ENCODE measurements around the gene SOX6.

SOX6 gene

GRCh38 chr11:16193897-16194381, 162.4 kb downstream of the SOX6 start:
- no peaks in the 10 kb centered on the region for H3K9me3 ChIP-seq (ENCODE audit: control insufficient read depth, insufficient read depth, low read length)
- peaks cover 10% of the 10 kb centered on the region; the same call in 1 of the 2 replicates for H3K4me1 ChIP-seq (ENCODE audit: insufficient read depth, low read length)
- no peak overlapping the region for H3K9ac ChIP-seq (ENCODE audit: low read depth, low read length)
- no peaks in the 10 kb centered on the region for H3K36me3 ChIP-seq (ENCODE audit: insufficient read depth, low read length)

- Histone ChIP-seq H3K9ac (ENCODE audit: low read depth, low read length) (no peak overlapping the region), H3K9me3 (ENCODE audit: control insufficient read depth, insufficient read depth, low read length) (no peaks in the 10 kb centered on the region), H3K4me1 (ENCODE audit: insufficient read depth, low read length) (peaks cover 10% of the 10 kb centered on the region; the same call in 1 of the 2 replicates), H3K36me3 (ENCODE audit: insufficient read depth, low read length) (no peaks in the 10 kb centered on the region)
Measured at GRCh38 chr11:16191868-16192240, 164.5 kb downstream of the SOX6 start.

- H3K4me1 ChIP-seq (ENCODE audit: insufficient read depth, low read length): peaks cover 10% of the 10 kb centered on the region; the same call in 1 of the 2 replicates
- no peaks in the 10 kb centered on the region for H3K9me3 ChIP-seq (ENCODE audit: control insufficient read depth, insufficient read depth, low read length)
- no peak overlapping the region for H3K9ac ChIP-seq (ENCODE audit: low read depth, low read length)
- no peaks in the 10 kb centered on the region for H3K36me3 ChIP-seq (ENCODE audit: insufficient read depth, low read length)
Measured at GRCh38 chr11:16191212-16191867, 165.0 kb downstream of the SOX6 start.

- no peaks in the 10 kb centered on the region for H3K9me3 ChIP-seq (ENCODE audit: control insufficient read depth, insufficient read depth, low read length)
- H3K36me3 ChIP-seq (ENCODE audit: insufficient read depth, low read length): no peaks in the 10 kb centered on the region
- no peak overlapping the region for H3K9ac ChIP-seq (ENCODE audit: low read depth, low read length)
- H3K4me1 ChIP-seq (ENCODE audit: insufficient read depth, low read length): peaks cover under 1% of the 10 kb centered on the region; the same call in 1 of the 2 replicates
Measured at GRCh38 chr11:16186680-16187079, 169.7 kb downstream of the SOX6 start.

GRCh38 chr11:16185042-16185441, 171.3 kb downstream of the SOX6 start:
- Histone ChIP-seq H3K9me3 (ENCODE audit: control insufficient read depth, insufficient read depth, low read length) (no peaks in the 10 kb centered on the region), H3K9ac (ENCODE audit: low read depth, low read length) (no peak overlapping the region), H3K4me1 (ENCODE audit: insufficient read depth, low read length) (peaks cover 5% of the 10 kb centered on the region; the same call in 1 of the 2 replicates), H3K36me3 (ENCODE audit: insufficient read depth, low read length) (no peaks in the 10 kb centered on the region)

GRCh38 chr11:16184588-16184987, 171.8 kb downstream of the SOX6 start:
- Histone ChIP-seq H3K36me3 (ENCODE audit: insufficient read depth, low read length) (no peaks in the 10 kb centered on the region), H3K9me3 (ENCODE audit: control insufficient read depth, insufficient read depth, low read length) (no peaks in the 10 kb centered on the region), H3K9ac (ENCODE audit: low read depth, low read length) (no peak overlapping the region), H3K4me1 (ENCODE audit: insufficient read depth, low read length) (peaks cover 5% of the 10 kb centered on the region; the same call in 1 of the 2 replicates)

GRCh38 chr11:16182553-16182952, 173.8 kb downstream of the SOX6 start:
- Histone ChIP-seq H3K9ac (ENCODE audit: low read depth, low read length) (no peak overlapping the region), H3K36me3 (ENCODE audit: insufficient read depth, low read length) (no peaks in the 10 kb centered on the region), H3K9me3 (ENCODE audit: control insufficient read depth, insufficient read depth, low read length) (no peaks in the 10 kb centered on the region), H3K4me1 (ENCODE audit: insufficient read depth, low read length) (peaks cover 19% of the 10 kb centered on the region; the same call in 1 of the 2 replicates)

- H3K9ac ChIP-seq (ENCODE audit: low read depth, low read length): no peak overlapping the region
- no peaks in the 10 kb centered on the region for H3K36me3 ChIP-seq (ENCODE audit: insufficient read depth, low read length)
- no peaks in the 10 kb centered on the region for H3K9me3 ChIP-seq (ENCODE audit: control insufficient read depth, insufficient read depth, low read length)
- H3K4me1 ChIP-seq (ENCODE audit: insufficient read depth, low read length): peaks cover 19% of the 10 kb centered on the region; the same call in 1 of the 2 replicates
Measured at GRCh38 chr11:16180868-16181267, 175.5 kb downstream of the SOX6 start.

- Histone ChIP-seq H3K9me3 (ENCODE audit: control insufficient read depth, insufficient read depth, low read length) (no peaks in the 10 kb centered on the region), H3K4me1 (ENCODE audit: insufficient read depth, low read length) (peaks cover 19% of the 10 kb centered on the region; the same call in 1 of the 2 replicates), H3K36me3 (ENCODE audit: insufficient read depth, low read length) (no peaks in the 10 kb centered on the region), H3K9ac (ENCODE audit: low read depth, low read length) (no peak overlapping the region)
Measured at GRCh38 chr11:16179676-16180075, 176.7 kb downstream of the SOX6 start.

- H3K9me3 ChIP-seq (ENCODE audit: control insufficient read depth, insufficient read depth, low read length): no peaks in the 10 kb centered on the region
- H3K9ac ChIP-seq (ENCODE audit: low read depth, low read length): no peak overlapping the region
- peaks cover 19% of the 10 kb centered on the region; the same call in 1 of the 2 replicates for H3K4me1 ChIP-seq (ENCODE audit: insufficient read depth, low read length)
- no peaks in the 10 kb centered on the region for H3K36me3 ChIP-seq (ENCODE audit: insufficient read depth, low read length)
Measured at GRCh38 chr11:16178273-16178672, 178.1 kb downstream of the SOX6 start.

- Histone ChIP-seq H3K36me3 (ENCODE audit: insufficient read depth, low read length) (no peaks in the 10 kb centered on the region), H3K9me3 (ENCODE audit: control insufficient read depth, insufficient read depth, low read length) (no peaks in the 10 kb centered on the region), H3K4me1 (ENCODE audit: insufficient read depth, low read length) (peaks cover 19% of the 10 kb centered on the region; the same call in 1 of the 2 replicates), H3K9ac (ENCODE audit: low read depth, low read length) (no peak overlapping the region)
Measured at GRCh38 chr11:16177688-16178087, 178.7 kb downstream of the SOX6 start.

- Histone ChIP-seq H3K9ac (ENCODE audit: low read depth, low read length) (no peak overlapping the region), H3K36me3 (ENCODE audit: insufficient read depth, low read length) (no peaks in the 10 kb centered on the region), H3K9me3 (ENCODE audit: control insufficient read depth, insufficient read depth, low read length) (no peaks in the 10 kb centered on the region), H3K4me1 (ENCODE audit: insufficient read depth, low read length) (peaks cover 23% of the 10 kb centered on the region; the same call in 1 of the 2 replicates)
Measured at GRCh38 chr11:16173798-16174197, 182.5 kb downstream of the SOX6 start.

GRCh38 chr11:16171882-16172281, 184.5 kb downstream of the SOX6 start:
- Histone ChIP-seq H3K4me1 (ENCODE audit: insufficient read depth, low read length) (peaks cover 17% of the 10 kb centered on the region; the same call in 1 of the 2 replicates), H3K9ac (ENCODE audit: low read depth, low read length) (no peak overlapping the region), H3K9me3 (ENCODE audit: control insufficient read depth, insufficient read depth, low read length) (no peaks in the 10 kb centered on the region), H3K36me3 (ENCODE audit: insufficient read depth, low read length) (no peaks in the 10 kb centered on the region)

GRCh38 chr11:16169956-16170847, 186.1 kb downstream of the SOX6 start:
- Histone ChIP-seq H3K9me3 (ENCODE audit: control insufficient read depth, insufficient read depth, low read length) (no peaks in the 10 kb centered on the region), H3K36me3 (ENCODE audit: insufficient read depth, low read length) (no peaks in the 10 kb centered on the region), H3K9ac (ENCODE audit: low read depth, low read length) (no peak overlapping the region), H3K4me1 (ENCODE audit: insufficient read depth, low read length) (peaks cover 17% of the 10 kb centered on the region; the same call in 1 of the 2 replicates)

Data from ES-I3 (cell line).